GM19463 (cell line): Measurements from ENCODE around the gene HTR1B.

Source experiments
- ATAC-seq: cut with Tn5 transposase; IDR thresholded peaks from one replicate; pipeline ENCODE4 v1.9.1; 2021; ENCODE audit warnings: mild to moderate bottlenecking, moderate library complexity; ENCODE audit not compliant: unreplicated experiment

The HTR1B gene, protein sequence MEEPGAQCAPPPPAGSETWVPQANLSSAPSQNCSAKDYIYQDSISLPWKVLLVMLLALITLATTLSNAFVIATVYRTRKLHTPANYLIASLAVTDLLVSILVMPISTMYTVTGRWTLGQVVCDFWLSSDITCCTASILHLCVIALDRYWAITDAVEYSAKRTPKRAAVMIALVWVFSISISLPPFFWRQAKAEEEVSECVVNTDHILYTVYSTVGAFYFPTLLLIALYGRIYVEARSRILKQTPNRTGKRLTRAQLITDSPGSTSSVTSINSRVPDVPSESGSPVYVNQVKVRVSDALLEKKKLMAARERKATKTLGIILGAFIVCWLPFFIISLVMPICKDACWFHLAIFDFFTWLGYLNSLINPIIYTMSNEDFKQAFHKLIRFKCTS

GRCh38 chr6:77463308-77463860 is at the start of gene HTR1B:
HTR1B (minus strand) TSS chr6:77463491; CDS start chr6:77463403, 88 bp downstream.
- ATAC-seq = no peak

GRCh38 chr6:77512554-77512953 is 49.3 kb upstream of the HTR1B start:
- ATAC-seq = no peak

DNA sequence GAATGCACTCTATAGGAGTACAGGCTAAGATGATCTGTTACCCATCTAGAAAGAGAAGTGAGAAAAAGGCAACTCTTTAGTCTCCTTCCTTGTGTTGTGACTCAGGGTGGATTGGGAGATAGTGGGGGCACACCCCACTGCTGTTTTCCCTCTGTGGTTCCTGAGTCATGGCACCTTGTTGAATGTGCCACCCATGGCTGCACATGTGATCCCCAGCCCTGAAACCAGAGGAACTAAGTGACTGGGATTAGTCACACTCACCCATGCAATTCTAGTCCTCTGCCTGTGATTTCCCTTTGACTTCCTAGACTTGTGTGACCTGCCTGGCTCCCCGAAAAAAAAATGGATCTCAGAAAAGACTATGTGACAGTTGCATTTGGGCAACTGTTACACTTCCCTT is 48.6 kb upstream of the HTR1B start:
- no peak for ATAC-seq

- ATAC-seq = no peak
These were observed 39.7 kb upstream of the HTR1B start for GRCh38 chr6:77502981-77503380.

GRCh38 chr6:77492530-77492929 is 29.2 kb upstream of the HTR1B start:
- no peak for ATAC-seq

GRCh38 chr6:77487808-77488425 is 24.6 kb upstream of the HTR1B start:
- no peak for ATAC-seq

GRCh38 chr6:77482981-77483380 is 19.7 kb upstream of the HTR1B start:
- no peak for ATAC-seq

DNA sequence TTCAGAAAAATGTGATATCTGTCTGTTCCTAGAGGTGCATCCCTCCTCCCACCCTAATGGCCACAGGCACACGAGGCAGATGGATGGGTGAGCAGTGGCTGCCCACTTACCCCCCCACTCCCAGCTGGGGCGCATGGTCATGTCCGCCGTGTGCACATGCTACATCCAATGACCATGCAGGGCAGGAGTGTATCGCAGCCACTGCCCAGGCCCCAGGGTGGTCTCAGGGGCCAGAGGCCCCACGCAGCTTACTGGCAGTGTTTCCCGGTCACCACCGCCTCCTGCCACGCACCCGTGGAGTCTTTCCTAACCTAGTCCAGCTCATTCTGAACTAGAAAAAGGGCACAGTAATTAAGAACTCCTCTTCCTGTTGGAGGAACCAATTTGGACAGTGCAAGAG is 11.7 kb upstream of the HTR1B start:
- no peak for ATAC-seq

- no peak for ATAC-seq
These were observed 11.1 kb upstream of the HTR1B start for GRCh38 chr6:77474286-77474956.

GRCh38 chr6:77470983-77471382 is 7.7 kb upstream of the HTR1B start:
- no peak for ATAC-seq

- ATAC-seq = no peak
These were observed 5.6 kb upstream of the HTR1B start for GRCh38 chr6:77468939-77469338.

- ATAC-seq = peak; percentile 60
These were observed 3.5 kb upstream of the HTR1B start for GRCh38 chr6:77466451-77467437.

GRCh38 chr6:77466055-77466450 is 2.8 kb upstream of the HTR1B start:
- peak; percentile 85 for ATAC-seq

DNA sequence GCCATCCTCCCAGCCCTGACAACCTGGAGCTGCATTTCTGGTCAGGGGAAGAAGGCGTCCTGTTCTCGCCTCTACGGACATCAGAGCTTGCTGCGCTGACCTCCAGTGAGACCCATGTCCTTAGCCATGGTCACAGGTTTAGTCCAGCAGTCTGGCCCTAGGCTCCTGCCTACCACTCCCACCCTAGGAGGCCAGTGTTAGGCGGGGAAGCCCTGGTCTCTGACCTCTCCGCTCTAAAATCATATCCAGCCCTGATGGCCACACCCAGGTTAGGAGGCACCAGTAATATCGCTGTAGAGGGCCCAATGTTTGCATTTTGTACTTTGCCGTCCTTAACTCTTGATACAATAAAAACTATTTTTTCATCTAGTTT is 1.2 kb upstream of the HTR1B start:
- no peak for ATAC-seq

GRCh38 chr6:77463861-77464494 is 687 bp upstream of the HTR1B start:
- ATAC-seq = no peak

DNA sequence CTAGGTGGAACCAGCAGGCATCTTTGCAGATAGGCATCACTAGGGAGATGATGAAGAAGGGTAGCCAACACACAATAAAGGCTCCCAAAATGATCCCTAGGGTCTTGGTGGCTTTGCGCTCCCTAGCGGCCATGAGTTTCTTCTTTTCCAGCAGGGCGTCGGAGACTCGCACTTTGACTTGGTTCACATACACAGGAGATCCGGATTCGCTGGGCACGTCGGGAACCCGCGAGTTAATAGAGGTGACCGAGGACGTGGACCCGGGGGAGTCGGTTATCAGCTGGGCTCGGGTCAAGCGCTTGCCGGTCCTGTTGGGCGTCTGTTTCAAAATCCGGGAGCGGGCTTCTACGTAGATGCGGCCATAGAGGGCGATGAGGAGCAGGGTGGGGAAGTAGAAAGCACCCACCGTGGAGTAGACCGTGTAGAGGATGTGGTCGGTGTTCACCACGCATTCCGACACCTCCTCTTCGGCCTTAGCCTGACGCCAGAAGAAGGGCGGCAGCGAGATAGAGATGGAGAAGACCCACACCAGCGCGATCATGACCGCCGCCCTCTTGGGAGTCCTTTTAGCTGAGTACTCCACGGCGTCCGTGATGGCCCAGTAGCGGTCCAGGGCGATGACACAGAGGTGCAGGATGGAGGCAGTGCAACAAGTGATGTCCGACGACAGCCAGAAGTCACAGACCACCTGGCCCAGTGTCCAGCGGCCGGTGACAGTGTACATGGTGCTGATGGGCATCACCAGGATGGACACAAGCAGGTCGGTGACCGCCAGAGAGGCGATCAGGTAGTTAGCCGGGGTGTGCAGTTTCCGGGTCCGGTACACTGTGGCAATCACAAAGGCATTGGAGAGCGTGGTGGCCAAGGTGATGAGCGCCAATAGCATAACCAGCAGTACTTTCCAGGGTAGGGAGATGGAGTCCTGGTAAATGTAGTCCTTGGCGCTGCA is 658 bp downstream of the HTR1B start:
- ATAC-seq = no peak

GRCh38 chr6:77461796-77462195 is 1.5 kb downstream of the HTR1B start:
- ATAC-seq = no peak

- ATAC-seq = no peak
These were observed 4.9 kb downstream of the HTR1B start for GRCh38 chr6:77458421-77458820.
